Measurements from ENCODE around the gene PDGFA. TPM values are rescaled to one million over a fixed set of nuclear protein-coding genes. Genes with fewer than 3 reads are reported as not detected.

PDGFA gene
- total RNA-seq, 5 donors from 2014 or later (not counting 1 experiment from before 2014, with no cell fraction given): 0.58 to 0.85 (median 0.74) TPM; not detected in 1

DNA sequence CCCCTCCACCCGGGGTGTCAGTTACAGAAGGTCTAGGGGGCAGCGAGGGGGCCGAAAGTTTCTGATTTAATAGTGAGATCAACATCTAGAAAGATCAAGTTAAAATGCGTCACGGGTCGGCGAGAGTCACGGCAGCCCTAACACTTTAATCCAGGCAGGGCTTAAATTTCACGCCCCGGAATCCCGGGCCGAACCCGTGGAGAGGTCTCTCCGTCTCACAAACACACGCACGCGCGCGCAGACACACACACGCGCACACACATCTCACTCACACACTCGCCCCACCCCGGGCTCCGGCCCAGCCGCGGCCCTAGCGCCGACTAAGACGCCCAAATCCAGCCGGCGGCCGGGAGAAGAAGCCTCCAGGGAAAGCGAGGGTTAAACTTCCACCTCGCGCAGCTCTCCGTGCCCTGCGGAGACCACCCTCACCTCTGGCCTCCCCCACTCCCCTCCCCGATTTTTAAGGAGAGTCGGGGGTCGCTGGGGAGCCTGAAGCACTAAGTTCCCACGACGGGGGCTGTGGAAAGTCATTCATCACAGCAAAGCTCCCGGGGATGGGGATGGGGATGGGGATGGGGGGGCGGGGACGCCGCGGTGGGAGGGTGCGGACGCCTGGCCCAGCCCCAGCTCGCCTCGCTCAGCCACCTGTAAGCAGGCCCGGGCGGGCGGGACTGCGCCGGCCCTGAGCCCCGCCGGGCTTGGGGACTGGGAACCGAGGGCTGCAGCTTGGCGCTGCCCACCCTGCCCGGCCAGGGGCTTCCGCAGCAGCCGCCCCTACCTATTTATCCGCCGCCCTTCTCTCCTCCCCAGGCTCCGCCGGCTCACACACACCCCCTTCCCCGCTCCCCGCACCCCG lies 1.6 kb downstream of the PDGFA start:
- ChIA-PET CTCF (interaction anchor here in 1 of 2 donors (0.7 kb wide), 1 partner anchor 192 kb away, joined by 4 read pairs; no protein-coding TSS in a partner anchor), POLR2A (no interaction called here)
- Histone ChIP-seq H3K27ac (ENCODE audit: low read length) (no peak overlapping the region), H3K4me1 (ENCODE audit: control insufficient read depth in 1 of 2, extremely low read depth in 1 of 2, insufficient read depth in 2 of 2, low read length in 2 of 2) (peaks cover 15 to 53% of the 10 kb centered on the region in 2 experiments), H3K27me3 (replicated peaks in 1 of 2; ENCODE audit: control insufficient read depth in 2 of 2, extremely low read depth in 1 of 2, insufficient read depth in 2 of 2, low read length in 1 of 2) (peaks cover 0 to 77% of the 10 kb centered on the region in 2 experiments), H3K9me3 (no peaks in the 10 kb centered on the region), H3K4me3 (ENCODE audit: control insufficient read depth in 1 of 2, extremely low read depth in 1 of 2, low read length in 1 of 2) (peak overlapping the region; percentile 32 to 74), H3K36me3 (ENCODE audit: control insufficient read depth in 2 of 2, extremely low read depth in 1 of 2, insufficient read depth in 1 of 2, low read length in 1 of 2) (no peaks in the 10 kb centered on the region)
- no peaks in the 10 kb centered on the region for H3K9me3 Mint-ChIP-seq
- H3K36me3 Mint-ChIP-seq: no peaks in the 10 kb centered on the region
- peak in 1 of 35 experiments; percentile 31 for DNase-seq
- 2% methylated on average over 48 of the region's 70 CpGs for WGBS (ENCODE audit: insufficient coverage)
- ATAC-seq (replicated peaks in 1 of 4): no peak
- peak overlapping the region; percentile 71 to 78 (median 74) for H3K4me3 Mint-ChIP-seq
- no peak overlapping the region for H3K27ac Mint-ChIP-seq
- peaks cover 12 to 43% of the 10 kb centered on the region in 2 donors for H3K27me3 Mint-ChIP-seq
- peaks cover 6 to 22% (median 12%) of the 10 kb centered on the region in 3 donors for H3K4me1 Mint-ChIP-seq

DNA sequence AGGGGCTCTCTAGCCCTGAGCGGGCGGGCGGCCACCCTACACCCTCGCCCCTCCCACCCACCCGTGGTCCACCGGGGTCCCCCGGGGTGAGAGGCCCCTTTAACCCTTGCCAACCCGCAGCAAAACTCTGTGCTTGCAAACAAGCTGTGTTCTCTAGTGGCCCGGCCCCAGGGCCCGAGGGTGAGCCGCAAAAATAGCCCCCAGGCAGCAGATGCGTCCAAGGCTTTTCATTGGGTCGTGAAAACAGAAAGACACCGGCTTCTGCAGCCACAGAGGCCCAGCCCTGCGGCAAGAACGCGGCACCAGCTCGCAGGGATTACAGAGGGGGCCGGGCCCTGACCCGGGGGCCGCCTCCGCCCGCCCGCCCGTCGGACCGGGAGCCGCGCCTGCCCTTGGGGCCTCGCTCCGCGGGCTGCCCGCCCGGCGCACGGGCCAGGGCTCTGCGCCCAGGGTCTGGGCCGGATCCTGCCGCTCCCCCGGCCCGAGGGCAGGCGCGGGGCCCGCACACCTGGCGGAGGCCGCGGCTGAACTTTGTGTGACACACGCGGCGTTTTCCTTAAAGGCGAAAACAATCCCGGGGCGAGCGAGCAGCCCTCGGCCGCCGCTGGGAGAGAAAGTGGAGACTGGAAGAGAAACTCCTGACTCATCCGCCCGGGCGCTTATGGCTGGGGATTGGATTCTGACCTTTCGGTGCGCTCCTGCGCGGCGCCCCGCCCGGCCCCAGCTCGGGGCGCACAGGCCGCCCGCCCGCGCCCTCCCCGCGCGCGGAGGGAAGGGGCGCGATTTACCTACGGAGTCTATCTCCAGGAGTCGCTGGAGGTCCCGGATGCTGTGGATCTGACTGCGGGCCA lies 2.8 kb downstream of the PDGFA start:
- no peaks in the 10 kb centered on the region for H3K36me3 ChIP-seq (ENCODE audit: control insufficient read depth in 2 of 2, extremely low read depth in 1 of 2, insufficient read depth in 1 of 2, low read length in 1 of 2)
- ChIA-PET POLR2A (no interaction called here), CTCF (interaction anchor here in 1 of 2 donors (0.5 kb wide), 1 partner anchor 57 kb away, joined by 4 read pairs; no protein-coding TSS in a partner anchor)
- Mint-ChIP-seq H3K36me3 (no peaks in the 10 kb centered on the region), H3K27me3 (peaks cover 11 to 44% of the 10 kb centered on the region in 2 donors), H3K4me3 (peak overlapping the region in 1 of 3 donors; percentile 44), H3K4me1 (peaks cover 6 to 20% (median 12%) of the 10 kb centered on the region in 3 donors), H3K9me3 (no peaks in the 10 kb centered on the region), H3K27ac (no peak overlapping the region)
- peak overlapping the region in 1 of 2 donors; percentile 49 for H3K4me3 ChIP-seq (ENCODE audit: control insufficient read depth in 1 of 2, extremely low read depth in 1 of 2, low read length in 1 of 2)
- H3K9me3 ChIP-seq: no peaks in the 10 kb centered on the region
- H3K27ac ChIP-seq (ENCODE audit: low read length): no peak overlapping the region
- 8% methylated on average over 74 of the region's 83 CpGs for WGBS (ENCODE audit: insufficient coverage)
- DNase-seq (no peak), ATAC-seq (replicated peaks in 1 of 4) (no peak)
- peaks cover 0 to 71% of the 10 kb centered on the region in 2 experiments for H3K27me3 ChIP-seq (replicated peaks in 1 of 2; ENCODE audit: control insufficient read depth in 2 of 2, extremely low read depth in 1 of 2, insufficient read depth in 2 of 2, low read length in 1 of 2)
- peaks cover 9 to 41% of the 10 kb centered on the region in 2 experiments for H3K4me1 ChIP-seq (ENCODE audit: control insufficient read depth in 1 of 2, extremely low read depth in 1 of 2, insufficient read depth in 2 of 2, low read length in 2 of 2)

DNA sequence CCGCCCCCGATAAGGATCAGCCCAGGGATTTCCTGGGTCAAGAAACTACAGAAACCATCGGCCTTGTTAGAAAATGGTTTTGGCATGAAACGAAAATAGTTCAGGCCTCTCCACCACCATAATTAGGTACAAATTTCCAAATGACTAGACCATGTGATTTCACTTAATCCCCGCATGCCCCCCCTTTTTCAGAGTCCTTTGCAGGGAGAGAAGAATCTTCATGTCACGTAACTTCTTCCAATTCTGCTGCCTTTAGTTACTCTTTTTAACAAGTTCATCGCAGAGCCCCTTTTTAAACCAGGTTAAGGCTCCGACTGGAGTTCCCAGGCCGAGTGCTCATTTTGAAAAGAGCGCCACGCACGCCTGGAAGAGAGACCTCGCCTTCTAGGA lies 3.4 kb downstream of the PDGFA start:
- H3K27ac ChIP-seq (ENCODE audit: low read length): no peak overlapping the region
- H3K27me3 ChIP-seq (replicated peaks in 1 of 2; ENCODE audit: control insufficient read depth in 2 of 2, extremely low read depth in 1 of 2, insufficient read depth in 2 of 2, low read length in 1 of 2): peaks cover 0 to 69% of the 10 kb centered on the region in 2 experiments
- H3K4me3 ChIP-seq (ENCODE audit: control insufficient read depth in 1 of 2, extremely low read depth in 1 of 2, low read length in 1 of 2): no peak overlapping the region
- DNase-seq (no peak), ATAC-seq (replicated peaks in 1 of 4) (no peak)
- H3K9me3 ChIP-seq: no peaks in the 10 kb centered on the region
- CTCF ChIA-PET: no interaction called here
- WGBS (ENCODE audit: insufficient coverage): 56% methylated on average over 7 of the region's 13 CpGs
- H3K4me1 ChIP-seq (ENCODE audit: control insufficient read depth in 1 of 2, extremely low read depth in 1 of 2, insufficient read depth in 2 of 2, low read length in 2 of 2): peaks cover 8 to 35% of the 10 kb centered on the region in 2 experiments
- POLR2A ChIA-PET: no interaction called here
- peaks cover 6 to 16% (median 12%) of the 10 kb centered on the region in 3 donors for H3K4me1 Mint-ChIP-seq
- H3K27ac Mint-ChIP-seq: no peak overlapping the region
- no peaks in the 10 kb centered on the region for H3K36me3 Mint-ChIP-seq
- no peaks in the 10 kb centered on the region for H3K9me3 Mint-ChIP-seq
- peaks cover 11 to 41% of the 10 kb centered on the region in 2 donors for H3K27me3 Mint-ChIP-seq
- peak overlapping the region in 1 of 3 donors; percentile 44 for H3K4me3 Mint-ChIP-seq
- H3K36me3 ChIP-seq (ENCODE audit: control insufficient read depth in 2 of 2, extremely low read depth in 1 of 2, insufficient read depth in 1 of 2, low read length in 1 of 2): no peaks in the 10 kb centered on the region

DNA sequence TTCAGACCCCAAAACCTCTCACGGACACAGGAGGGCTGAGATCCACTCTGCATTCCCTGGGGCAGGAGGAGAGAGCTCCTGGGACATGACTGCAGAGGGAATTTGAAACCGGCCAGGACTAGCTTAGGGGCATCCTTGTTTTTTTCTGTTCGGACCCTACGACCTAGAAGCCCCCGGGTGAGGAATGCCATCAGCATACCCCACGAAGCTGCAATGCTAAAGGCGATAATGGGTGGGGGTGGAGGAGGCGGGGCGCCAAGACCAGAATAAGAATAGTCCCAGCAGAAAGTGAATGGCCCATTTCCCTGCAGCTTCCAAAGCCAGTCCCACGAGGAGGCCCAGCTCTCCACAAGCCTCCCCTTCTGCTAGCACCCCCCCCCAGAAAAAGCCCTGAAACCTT lies 4.0 kb downstream of the PDGFA start:
- ChIA-PET CTCF (no interaction called here), POLR2A (no interaction called here)
- DNase-seq: no peak
- ATAC-seq (replicated peaks in 1 of 4): no peak
- H3K4me3 Mint-ChIP-seq: no peak overlapping the region
- peaks cover 11 to 39% of the 10 kb centered on the region in 2 donors for H3K27me3 Mint-ChIP-seq
- Histone ChIP-seq H3K27me3 (replicated peaks in 1 of 2; ENCODE audit: control insufficient read depth in 2 of 2, extremely low read depth in 1 of 2, insufficient read depth in 2 of 2, low read length in 1 of 2) (peaks cover 0 to 66% of the 10 kb centered on the region in 2 experiments), H3K27ac (ENCODE audit: low read length) (no peak overlapping the region), H3K9me3 (no peaks in the 10 kb centered on the region), H3K36me3 (ENCODE audit: control insufficient read depth in 2 of 2, extremely low read depth in 1 of 2, insufficient read depth in 1 of 2, low read length in 1 of 2) (no peaks in the 10 kb centered on the region), H3K4me1 (ENCODE audit: control insufficient read depth in 1 of 2, extremely low read depth in 1 of 2, insufficient read depth in 2 of 2, low read length in 2 of 2) (peaks cover 5 to 29% of the 10 kb centered on the region in 2 experiments), H3K4me3 (ENCODE audit: control insufficient read depth in 1 of 2, extremely low read depth in 1 of 2, low read length in 1 of 2) (no peak overlapping the region)
- H3K4me1 Mint-ChIP-seq: peaks cover 6 to 15% (median 12%) of the 10 kb centered on the region in 3 donors
- WGBS (ENCODE audit: insufficient coverage): 87% methylated on average over 5 of the region's 10 CpGs
- H3K9me3 Mint-ChIP-seq: no peaks in the 10 kb centered on the region
- H3K27ac Mint-ChIP-seq: no peak overlapping the region
- no peaks in the 10 kb centered on the region for H3K36me3 Mint-ChIP-seq

DNA sequence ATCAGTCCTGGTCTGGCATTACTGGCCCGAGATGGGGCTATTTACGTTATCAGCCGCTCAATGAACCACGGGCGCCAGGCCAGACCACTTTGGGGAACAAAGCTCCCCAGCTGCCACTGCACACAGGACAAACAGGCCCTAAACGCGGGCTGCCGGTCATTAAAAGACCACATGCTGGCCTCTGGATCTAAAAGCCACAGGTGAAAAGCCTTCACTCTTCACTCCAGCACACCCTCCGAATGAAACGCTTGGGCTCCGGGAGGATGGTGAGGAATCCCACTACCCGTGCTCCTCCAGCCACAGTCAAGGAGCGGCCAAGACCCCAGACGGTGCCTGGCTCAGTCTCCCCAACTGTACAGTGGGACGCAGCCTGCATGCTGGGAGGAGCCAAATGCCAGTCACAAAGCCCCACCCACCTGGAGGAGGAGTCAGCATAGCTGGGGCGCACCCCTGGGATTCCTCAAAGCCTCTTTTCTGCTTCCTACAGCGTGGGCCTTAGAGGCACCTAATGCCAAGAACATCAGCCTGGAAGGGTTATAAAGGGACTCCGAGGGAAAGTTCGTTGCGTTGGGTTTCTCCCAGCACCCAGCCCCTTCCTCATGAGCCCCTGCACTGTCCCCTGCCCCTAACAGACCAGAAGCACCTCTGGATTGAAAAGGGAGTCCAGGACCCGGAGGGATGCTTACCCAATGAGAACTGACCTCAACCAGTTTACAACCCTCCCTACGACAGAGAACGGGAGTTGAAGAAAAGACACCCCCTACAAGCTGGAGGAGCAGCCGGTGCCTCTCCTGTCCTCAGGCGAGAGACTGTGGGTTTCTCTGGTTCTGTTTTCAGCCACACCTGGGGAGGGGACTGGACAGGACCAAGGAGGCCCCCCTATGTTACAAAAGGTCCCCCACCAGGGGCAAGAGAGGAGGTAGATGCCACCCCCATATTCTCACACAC lies 4.7 kb downstream of the PDGFA start:
- ChIA-PET CTCF (no interaction called here), POLR2A (no interaction called here)

More for the DNA sequence above, 4.7 kb downstream of the PDGFA start:
- H3K36me3 Mint-ChIP-seq: no peaks in the 10 kb centered on the region
- no peak overlapping the region for H3K27ac ChIP-seq (ENCODE audit: low read length)
- H3K9me3 Mint-ChIP-seq: no peaks in the 10 kb centered on the region
- no peak for DNase-seq
- ATAC-seq (replicated peaks in 1 of 4): no peak
- no peak overlapping the region for H3K4me3 ChIP-seq (ENCODE audit: control insufficient read depth in 1 of 2, extremely low read depth in 1 of 2, low read length in 1 of 2)
- H3K36me3 ChIP-seq (ENCODE audit: control insufficient read depth in 2 of 2, extremely low read depth in 1 of 2, insufficient read depth in 1 of 2, low read length in 1 of 2): no peaks in the 10 kb centered on the region
- peaks cover 3 to 24% of the 10 kb centered on the region in 2 experiments for H3K4me1 ChIP-seq (ENCODE audit: control insufficient read depth in 1 of 2, extremely low read depth in 1 of 2, insufficient read depth in 2 of 2, low read length in 2 of 2)
- 86% methylated on average over 17 of the region's 25 CpGs for WGBS (ENCODE audit: insufficient coverage)
- peaks cover 6 to 15% (median 12%) of the 10 kb centered on the region in 3 donors for H3K4me1 Mint-ChIP-seq
- H3K27ac Mint-ChIP-seq: no peak overlapping the region
- peaks cover 11 to 39% of the 10 kb centered on the region in 2 donors for H3K27me3 Mint-ChIP-seq
- H3K9me3 ChIP-seq: no peaks in the 10 kb centered on the region
- H3K27me3 ChIP-seq (replicated peaks in 1 of 2; ENCODE audit: control insufficient read depth in 2 of 2, extremely low read depth in 1 of 2, insufficient read depth in 2 of 2, low read length in 1 of 2): peaks cover 0 to 60% of the 10 kb centered on the region in 2 experiments
- H3K4me3 Mint-ChIP-seq: no peak overlapping the region
